HuH-7 (cell line): Measurements from ENCODE around the gene LILRA6.
"Not testable (repeated sequence)": the region's sequence is repeated elsewhere in the genome, so short reads cannot be mapped to it uniquely, and the experiment has no call there.

Source experiments
- DNase-seq: peaks from one replicate; pipeline ENCODE4 v3.0.0; 2011; ENCODE audit warnings: low spot score

LILRA6 gene

DNA sequence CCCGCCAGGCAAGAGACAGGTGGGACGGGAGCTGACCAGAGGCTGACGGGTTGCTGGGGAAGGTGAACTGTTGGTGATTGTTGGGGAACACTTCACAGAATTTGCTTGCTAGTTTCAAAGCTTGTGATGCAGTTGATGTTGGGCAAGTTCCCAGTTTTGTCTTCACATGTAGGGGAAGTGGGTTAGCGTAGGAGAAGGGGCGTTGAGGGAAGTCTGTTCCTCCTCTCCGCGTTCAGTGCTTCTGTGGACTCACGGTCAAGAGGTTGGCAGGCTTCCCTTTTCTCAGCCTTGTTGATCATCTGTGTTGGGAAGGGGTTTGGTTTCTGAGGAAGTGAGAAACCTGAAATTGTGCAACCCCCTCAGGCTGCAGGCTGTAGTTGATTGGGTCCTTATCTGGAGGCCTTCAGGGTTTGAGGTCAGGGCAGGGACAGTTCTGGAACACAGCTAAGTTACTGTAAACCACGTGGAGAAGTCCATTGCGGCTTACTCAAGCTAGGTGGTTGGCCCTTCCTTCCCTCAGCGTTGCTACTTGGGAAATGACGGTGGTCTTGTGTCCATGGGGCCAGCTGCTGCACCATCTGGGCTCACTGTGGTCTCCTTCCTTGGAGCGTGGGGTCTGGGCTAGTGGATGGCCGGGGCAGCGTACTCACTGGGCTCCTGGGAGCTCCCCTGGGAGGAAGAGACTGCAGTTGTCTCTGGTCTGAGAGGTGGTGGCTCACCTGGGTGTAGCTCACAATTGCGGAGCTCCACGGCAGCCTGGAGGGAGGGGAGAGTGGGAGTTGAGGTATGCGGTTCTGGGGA is 34.4 kb downstream of the LILRA6 start:
- DNase-seq: peak; percentile 53

DNA sequence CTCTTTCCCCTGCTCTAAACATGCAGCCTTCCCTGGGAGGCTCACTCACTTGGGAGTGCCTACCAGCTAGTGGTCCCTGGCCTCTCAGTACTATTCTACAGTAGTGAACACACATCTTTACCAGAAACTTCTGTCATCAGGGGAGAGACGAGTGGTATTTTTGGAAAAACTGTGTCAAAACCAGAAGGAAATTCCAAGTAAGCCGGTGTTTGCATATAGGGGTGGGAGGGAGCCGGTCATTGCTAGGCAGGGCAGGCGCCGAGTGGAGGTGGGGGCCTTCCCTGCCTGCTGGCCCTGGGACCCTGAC is 35.0 kb downstream of the LILRA6 start:
- DNase-seq: no peak

DNA sequence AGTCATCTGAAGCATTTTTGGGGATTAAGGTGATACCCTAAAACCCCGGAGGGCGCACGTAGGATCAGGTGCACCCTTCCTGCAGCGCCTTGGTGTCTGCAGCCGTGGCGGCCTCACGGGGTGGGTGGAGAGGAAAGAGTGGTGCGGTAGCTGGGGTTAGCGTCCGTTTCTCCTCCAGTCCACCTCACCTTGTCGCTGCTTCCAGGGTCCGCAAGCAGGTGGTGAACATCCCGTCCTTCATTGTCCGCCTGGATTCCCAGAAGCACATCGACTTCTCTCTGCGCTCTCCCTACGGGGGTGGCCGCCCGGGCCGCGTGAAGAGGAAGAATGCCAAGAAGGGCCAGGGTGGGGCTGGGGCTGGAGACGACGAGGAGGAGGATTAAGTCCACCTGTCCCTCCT is 35.4 kb downstream of the LILRA6 start:
- not testable (repeated sequence) for DNase-seq

DNA sequence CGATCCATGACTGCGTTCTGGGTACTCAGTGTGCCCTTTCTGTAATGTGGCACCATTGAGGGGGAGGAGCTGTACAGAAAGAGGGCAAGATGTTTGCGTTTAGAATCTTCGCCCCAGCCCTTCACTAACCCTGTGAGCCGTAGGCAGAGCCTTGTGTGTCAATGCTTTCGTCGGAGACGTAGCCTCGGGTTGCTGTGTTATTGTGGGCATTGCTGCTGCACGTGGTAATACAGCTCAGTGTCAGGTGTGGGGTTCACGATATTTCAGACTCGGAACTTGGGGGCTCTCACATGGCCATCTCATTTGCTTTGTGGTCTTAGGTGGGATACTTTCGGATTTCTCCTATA is 35.8 kb downstream of the LILRA6 start:
- no peak for DNase-seq

DNA sequence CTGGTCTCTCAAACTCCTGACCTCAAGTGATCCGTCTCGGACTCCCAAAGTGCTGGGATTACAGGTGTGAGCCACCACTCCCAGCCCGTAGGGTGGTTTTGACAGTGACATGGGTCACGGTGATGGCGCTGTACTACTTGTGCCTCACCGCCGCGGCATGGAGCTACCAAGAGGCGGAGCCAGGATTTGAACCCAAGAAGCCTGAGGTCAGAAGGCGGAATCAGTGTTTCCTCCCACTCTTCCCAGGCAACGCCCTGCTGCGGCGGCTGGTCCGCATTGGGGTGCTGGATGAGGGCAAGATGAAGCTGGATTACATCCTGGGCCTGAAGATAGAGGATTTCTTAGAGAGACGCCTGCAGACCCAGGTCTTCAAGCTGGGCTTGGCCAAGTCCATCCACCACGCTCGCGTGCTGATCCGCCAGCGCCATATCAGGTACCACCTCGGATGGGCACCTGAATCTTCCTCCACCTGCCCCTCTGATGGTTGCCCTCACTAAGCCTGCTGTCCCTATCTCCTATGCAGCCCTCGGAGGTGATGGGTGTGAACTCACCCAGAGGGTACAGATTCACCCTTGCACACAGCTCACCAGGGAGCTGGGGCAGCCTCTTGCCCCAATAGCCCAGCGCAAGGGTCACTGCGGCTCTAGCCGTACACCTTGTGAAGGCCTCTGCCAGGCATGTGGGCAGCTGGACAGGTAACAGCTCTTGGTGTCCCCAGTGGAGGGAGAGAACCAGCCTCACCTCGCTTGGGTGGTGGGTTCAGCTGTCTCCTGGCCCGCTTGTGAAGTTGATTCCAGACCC is 36.4 kb downstream of the LILRA6 start:
- no peak for DNase-seq

DNA sequence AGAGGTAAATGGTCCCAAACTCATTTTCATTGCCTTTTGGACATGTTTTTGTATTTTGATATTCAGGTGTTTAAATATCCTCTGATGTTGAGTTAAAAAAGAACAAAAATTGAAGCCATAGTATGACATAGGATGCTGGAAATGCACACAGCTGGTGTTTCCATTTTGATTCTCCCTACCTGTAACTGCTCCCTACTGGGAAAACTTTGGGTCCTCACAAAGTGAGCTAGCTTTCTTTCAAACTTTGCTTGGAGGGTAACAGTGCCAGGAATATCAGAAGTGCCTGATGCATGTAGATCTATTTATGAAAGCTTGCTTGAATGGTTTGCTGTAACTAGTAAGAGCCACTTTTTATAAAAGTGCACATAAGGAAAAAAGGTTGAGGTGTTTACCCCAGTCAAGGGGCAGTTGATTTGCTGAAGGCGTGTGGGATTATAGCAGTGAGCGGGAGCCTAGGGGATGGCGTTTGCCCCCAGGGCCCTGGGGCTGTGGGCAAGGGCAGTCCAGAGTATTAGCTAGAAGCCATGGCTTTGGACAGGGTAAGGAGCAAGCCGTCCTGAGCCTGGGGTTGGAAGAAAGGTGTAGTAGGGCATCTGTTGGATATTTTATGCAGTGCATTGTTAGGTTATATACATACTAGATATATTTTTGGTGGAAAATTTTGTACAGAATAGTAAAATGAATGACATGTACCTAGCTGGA is 37.7 kb downstream of the LILRA6 start:
- no peak for DNase-seq

DNA sequence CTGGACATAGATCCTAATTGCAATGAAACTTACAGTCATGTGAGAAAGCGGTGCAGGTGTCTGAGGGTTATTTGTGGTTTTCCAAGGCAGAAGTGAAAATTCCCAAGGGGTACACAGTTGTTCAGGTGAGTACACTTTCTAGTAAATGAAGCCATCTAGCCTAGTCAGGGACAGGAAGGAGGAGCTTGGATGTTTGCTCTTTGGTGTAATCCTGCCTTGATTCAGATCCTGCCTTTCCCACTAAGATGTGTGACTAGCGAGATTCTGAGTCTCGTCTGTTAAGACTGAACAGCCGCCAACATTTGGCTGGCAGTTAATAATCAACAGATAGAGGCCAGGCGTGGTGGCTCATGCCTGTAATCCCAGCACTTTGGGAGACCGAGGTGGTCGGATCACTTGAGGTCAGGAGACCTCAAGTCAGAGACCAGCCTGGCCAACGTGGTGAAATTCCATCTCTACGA is 39.4 kb downstream of the LILRA6 start:
- DNase-seq: no peak

DNA sequence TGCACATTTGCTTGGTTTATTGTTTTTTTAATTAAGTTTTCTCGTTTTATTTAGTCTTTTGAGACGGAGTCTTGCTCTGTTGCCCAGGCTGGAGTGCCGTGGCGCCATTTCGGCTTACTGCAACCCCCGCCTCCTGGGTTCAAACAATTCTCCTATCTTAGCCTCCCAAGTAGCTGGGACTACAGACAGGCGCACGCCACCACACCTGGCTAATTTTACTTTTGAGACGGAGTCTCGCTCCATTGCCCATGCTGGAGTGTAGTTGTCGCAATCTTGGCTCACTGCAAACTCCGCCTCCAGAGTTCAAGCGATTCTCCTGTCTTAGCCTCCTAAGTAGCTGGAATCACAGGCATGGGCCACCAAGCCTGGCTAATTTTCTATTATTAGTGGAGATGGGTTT is 40.6 kb downstream of the LILRA6 start:
- no peak for DNase-seq

DNA sequence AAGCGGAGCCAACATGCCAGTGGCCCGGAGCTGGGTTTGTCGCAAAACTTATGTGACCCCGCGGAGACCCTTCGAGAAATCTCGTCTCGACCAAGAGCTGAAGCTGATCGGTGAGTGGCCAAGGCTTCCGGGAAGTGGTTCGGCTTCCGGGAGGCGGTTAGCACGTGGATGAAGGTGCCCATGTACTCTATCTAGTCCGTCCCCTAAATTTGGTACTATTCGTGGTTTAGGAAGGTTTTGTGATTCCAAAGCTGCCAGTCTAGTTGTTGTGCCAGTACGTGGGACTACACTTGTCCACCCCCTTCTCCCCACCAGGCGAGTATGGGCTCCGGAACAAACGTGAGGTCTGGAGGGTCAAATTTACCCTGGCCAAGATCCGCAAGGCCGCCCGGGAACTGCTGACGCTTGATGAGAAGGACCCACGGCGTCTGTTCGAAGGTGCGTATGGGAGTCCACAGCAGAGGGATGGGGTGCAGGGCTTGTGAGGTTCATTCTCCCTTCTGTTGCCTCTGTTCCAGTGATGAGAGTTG is 41.4 kb downstream of the LILRA6 start:
- no peak for DNase-seq

DNA sequence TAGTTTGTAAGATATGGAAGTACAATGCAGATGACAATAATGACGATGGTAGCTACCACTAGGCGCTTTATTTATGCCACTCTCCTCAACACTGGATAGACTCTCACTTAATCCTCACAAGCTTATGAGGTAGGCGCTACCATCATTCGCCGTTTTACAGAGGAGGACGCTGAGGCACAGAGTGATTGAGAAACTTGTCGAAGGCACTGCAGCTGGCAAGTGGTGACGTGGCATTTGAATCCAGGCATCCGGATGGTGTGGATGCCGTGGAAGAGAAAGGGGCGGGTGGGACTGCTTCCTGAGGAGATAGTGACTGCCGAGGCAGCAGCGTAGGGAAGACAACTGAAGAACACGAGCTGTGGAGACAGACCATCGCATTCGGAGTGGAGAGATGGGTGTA is 43.2 kb downstream of the LILRA6 start:
- DNase-seq: no peak

DNA sequence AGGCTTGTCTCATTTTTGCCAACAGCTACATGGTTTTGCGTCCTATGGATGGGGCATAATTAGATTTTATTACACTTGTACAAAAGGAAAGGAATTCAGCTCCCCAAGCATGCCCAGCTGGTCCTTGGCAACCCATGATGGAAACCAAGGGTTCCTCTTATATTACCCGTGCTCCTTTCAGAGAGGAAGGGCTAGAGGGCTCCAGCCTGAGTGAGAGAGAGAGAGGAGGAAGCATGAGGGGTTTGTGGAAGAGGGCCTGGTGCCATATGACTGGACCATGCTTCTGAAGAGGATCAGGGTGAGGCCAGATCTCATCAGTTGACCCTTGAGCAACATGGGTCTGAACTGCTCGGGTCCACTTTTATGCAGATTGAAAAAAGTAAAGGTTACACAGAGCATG is 45.5 kb downstream of the LILRA6 start:
- DNase-seq: no peak

DNA sequence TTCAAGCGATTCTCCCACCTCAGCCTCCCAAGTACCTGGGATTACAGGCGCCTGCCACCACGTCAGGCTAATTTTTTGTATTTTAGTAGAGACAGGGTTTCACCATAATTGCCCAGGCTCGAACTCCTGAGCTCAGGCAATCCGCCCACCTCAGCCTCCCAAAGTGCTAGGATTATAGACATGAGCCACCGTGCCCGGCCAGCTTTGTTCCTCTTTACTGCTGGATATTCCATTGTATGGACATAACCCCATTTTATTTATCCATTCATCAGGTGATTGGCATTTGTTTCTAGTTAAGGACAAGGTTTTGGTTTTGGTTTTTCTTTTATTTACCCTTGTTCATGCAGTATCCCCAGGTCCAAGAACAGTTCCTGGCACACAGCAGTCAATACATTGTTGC is 46.1 kb downstream of the LILRA6 start:
- no peak for DNase-seq

DNA sequence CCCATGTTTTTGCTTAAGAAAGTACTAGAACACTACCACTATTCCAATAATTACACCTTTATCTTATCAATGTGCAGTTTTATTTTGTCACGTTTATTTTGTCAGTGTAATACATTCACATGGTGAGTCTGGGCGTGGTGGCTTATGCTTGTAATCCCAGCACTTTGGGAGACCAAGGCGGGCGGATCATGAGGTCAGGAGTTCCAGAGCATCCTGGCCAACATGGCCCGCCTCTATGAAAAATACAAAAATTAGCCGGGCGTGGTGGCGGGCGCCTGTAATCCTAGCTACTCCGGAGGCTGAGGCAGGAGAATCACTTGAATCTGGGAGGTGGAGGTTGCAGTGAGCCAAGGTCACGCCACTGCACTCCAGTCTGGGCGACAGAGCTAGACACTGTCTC is 48.1 kb downstream of the LILRA6 start:
- not testable (repeated sequence) for DNase-seq

DNA sequence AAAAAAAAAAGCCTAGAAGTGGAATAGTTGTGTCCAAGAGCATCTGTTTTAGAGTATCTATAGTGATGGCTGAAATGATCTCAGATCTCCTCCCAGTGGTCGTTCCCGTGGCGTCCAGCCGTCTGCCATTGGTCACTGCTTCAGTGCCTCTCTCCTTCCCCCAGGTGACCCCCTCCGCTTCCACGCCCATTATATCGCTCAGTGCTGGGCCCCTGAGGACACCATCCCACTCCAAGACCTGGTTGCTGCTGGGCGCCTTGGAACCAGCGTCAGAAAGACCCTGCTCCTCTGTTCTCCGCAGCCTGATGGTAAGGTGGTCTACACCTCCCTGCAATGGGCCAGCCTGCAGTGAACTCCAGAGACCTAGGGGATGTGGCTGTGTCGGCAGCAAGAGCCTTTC is 49.6 kb downstream of the LILRA6 start:
- no peak for DNase-seq

DNA sequence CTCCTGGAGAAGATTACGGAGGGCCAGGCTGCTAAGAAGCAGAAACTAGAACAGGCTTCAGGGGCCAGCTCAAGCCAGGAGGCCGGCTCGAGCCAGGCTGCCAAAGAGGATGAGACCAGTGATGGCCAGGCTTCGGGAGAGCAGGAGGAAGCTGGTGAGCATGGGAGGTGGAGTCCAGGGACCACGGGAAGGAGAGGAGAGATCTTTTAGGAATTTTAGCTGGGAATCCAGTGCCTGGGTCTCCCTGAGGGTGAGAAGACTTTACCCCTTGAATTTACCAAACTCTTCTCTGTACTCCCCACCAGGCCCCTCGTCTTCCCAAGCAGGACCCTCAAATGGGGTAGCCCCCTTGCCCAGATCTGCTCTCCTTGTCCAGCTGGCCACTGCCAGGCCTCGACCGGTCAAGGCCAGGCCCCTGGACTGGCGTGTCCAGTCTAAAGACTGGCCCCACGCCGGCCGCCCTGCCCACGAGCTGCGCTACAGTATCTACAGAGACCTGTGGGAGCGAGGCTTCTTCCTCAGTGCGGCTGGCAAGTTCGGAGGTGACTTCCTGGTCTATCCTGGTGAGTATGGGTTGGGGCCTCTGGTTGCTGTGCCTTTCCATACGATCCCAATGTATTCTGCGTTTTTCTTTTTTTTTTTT is 50.7 kb downstream of the LILRA6 start:
- no peak for DNase-seq

DNA sequence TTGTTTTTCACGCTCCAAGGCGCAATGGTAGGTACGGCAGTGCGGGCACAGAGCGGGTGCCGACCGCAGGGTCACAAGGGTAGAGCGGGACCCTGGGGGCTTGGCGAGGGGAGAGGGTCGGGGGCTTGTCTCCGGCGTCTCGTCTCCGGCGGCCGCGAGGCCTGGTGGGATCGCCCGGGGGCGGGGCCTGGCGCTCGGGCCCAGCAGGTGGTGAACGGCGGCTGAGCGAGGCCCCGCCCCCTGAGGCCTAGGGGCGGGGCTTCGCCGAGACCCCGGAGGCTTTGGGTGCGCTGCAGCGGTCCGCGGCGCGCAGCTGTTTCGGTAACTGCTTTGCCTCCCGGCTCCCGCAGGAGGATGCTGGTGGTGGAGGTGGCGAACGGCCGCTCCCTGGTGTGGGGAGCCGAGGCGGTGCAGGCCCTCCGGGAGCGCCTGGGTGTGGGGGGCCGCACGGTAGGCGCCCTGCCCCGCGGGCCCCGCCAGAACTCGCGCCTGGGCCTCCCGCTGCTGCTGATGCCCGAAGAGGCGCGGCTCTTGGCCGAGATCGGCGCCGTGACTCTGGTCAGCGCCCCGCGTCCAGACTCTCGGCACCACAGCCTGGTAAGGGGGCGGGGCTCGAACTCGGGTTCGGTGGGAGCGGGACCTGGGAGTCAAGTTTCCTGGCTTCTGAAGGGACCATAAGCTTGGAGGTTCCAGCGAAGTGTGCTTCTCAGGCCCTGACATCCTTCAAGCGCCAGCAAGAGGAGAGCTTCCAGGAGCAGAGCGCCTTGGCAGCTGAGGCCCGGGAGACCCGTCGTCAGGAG is 51.4 kb downstream of the LILRA6 start, which contains the start of gene TSEN34:
TSEN34 (plus strand) TSS at position 298 of the 800 bp plus-strand sequence; CDS start at position 355, 57 bp downstream.
- peak; percentile 69 for DNase-seq

DNA sequence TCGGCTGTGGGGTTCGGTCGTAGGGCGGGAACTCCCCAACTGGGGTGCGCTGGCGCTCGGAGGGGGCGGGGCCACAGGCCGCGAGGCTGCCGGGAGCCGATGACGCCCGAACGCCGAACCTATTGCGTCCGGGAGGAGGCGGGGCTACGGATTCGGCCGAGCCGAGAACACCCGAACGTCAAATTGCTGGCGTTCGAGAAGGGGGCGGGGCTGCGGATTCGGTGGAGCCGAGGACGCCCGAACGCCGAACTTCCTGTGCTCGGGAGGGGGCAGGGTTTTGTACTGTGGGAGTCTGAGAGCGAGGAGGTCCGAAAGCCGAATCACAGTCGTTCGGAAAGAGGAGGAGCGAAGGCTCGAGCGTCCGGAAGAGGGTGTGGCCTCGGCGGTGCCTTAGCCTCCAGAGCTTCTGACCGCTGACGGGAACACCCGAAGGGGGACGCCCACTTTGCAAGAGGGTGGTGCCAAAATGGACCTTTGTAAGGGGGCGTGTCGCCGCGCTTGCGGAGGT is 52.0 kb downstream of the LILRA6 start:
- DNase-seq: peak; percentile 81

DNA sequence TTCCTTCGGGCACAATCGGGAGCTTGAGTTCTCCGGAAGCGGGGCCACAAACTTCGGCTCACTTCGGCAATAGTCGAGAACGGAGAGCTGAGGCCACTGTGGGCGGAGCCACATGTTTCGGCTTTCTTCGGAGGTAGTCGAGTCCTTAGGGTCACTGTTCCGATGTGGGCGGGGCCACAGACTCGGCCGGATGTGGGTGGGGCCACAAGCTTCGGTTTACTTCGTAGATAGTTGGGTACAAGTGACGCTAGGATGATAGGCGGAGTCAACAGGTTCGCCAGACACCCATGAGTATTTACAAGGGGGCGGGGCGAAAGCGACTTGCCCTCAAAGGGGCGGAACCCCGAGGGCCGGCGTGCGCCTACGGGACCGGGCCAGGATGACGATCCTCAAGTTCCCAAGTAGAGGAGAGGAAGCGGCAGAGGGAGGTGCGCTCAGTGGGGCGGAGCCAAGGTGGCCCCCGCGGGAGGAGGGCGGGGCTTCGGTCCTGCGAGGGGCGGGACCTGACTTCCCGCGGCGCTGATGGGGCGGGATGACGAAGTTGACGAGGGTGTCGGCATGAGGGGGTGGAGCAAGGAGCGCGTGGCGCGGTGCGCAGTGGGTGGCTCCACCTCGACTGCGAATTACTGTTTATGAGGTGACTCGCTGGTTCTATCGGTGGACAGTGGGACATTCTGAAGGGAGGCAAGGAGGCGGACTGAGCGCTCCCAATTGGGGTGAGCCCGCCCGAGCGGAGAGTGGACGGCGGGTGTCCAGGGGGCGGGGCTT is 52.7 kb downstream of the LILRA6 start:
- DNase-seq: peak; percentile 89

DNA sequence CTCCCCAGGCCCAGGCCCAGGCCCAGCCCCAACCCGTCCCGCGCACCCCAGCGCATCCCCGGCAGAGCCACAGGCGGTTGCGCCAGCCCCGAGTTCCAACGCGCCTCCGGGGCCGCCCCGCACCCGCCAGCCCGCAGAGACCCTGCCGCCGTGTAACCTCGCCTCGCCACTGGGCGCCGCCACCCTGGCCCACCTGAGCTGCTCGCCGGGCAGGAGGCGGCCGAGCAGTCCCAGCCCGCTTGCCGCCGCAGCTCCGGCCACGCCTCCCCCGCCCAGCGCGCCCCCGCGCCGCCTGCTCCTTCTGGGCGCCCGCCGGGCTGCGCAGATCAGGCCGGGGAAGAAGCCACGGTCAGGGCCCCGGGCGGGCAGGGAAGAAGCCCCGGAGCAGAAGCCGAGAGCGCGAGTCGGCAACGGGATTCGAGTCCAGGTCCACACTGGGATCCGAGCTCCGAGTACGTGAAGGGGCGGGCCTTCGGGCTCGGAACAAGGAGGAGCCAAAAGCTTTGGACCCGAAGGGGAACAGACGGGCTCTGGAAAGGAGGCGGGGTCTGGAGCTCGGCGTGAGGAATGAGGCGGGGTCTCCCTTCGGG is 53.4 kb downstream of the LILRA6 start, which contains the start of gene MBOAT7:
MBOAT7 (minus strand) TSS at position 436 of the 590 bp plus-strand sequence. CDS start 1,072 bp downstream, outside the sequence.
- DNase-seq: no peak
